Choroid plexus epithelial cell (primary cell): ENCODE data around the gene TMEM269.

ENCODE experiments used
- DNase-seq: peaks from one replicate; pipeline ENCODE4 v3.0.0-alpha.2; 2010; ENCODE audit warnings: low read depth
- H3K4me3 ChIP-seq: 2 replicates; pipeline ENCODE4 v1.5.1; 2011; ENCODE audit warnings: low read depth, mild to moderate bottlenecking, control low read depth, low read length, moderate library complexity
- TF ChIP-seq, protein P1 (sequence below): conservative IDR thresholded peaks from 2 replicates; pipeline ENCODE4 v1.5.1; 2011; ENCODE audit warnings: low read depth, mild to moderate bottlenecking, control low read depth, inconsistent platforms, low read length, moderate library complexity

TMEM269 gene

DNA sequence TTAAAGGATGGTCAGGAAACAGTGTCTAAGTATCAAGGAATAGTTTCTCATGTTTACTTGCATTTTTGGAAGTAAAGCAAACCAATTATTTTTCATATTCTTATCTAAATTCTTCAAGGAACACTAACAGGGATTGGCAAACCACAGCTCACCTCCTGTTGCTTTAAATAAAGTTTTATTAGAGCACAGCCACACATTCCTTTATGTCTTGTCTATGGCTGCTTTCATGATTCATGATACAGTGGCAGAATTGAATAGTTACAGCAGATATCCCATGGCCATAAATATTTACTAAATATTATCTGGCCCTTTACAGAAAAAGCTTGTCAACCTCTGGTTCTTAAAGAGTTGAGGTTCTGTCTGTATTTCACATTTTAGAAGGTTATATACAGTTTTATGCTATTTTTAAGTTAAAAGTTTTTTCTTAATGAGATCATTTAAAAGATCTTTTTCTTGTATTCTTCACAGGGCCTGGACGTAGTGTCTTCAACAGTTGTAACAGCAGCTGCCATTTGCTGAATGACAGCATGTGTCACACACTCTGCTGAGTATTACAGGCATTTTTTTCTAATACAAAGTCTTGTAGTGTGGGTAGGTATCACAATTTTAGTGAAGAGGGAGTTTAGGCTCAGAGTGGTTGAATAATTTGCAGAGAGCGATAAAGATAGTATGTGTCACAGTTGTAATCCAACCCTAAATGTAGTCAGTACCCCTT is 64.2 kb downstream of the TMEM269 start:
- TF ChIP-seq, protein P1, sequence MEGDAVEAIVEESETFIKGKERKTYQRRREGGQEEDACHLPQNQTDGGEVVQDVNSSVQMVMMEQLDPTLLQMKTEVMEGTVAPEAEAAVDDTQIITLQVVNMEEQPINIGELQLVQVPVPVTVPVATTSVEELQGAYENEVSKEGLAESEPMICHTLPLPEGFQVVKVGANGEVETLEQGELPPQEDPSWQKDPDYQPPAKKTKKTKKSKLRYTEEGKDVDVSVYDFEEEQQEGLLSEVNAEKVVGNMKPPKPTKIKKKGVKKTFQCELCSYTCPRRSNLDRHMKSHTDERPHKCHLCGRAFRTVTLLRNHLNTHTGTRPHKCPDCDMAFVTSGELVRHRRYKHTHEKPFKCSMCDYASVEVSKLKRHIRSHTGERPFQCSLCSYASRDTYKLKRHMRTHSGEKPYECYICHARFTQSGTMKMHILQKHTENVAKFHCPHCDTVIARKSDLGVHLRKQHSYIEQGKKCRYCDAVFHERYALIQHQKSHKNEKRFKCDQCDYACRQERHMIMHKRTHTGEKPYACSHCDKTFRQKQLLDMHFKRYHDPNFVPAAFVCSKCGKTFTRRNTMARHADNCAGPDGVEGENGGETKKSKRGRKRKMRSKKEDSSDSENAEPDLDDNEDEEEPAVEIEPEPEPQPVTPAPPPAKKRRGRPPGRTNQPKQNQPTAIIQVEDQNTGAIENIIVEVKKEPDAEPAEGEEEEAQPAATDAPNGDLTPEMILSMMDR: no peak
- DNase-seq: no peak
- no peak overlapping the region for H3K4me3 ChIP-seq

DNA sequence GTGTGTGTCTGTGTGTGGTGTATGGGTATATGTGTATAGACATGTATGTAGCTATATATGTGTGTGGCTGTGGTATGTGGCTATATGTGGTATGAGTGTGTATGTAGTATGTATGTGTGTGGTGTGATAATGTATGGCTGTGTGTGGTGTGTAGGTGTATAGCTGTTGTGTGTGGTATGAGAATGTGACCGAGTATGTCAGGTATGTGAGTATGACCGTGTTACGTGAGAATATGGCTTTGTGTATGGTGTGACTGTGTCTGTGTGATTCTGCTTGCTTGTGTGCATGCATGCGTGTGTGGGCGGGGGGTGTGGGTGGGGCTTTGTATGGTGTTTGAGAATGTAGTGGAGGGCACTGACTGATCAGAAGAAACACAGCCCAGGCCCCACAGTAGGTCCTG is 65.2 kb downstream of the TMEM269 start:
- DNase-seq: no peak
- TF ChIP-seq, protein P1: no peak
- no peak overlapping the region for H3K4me3 ChIP-seq
